OCI-LY7 (cell line): ENCODE measurements around the gene C20orf202. TPM values are rescaled to one million over a fixed set of nuclear protein-coding genes. Genes with fewer than 3 reads are reported as not detected.

Experiments used
- BruUV-seq: library from RNA; stranded (reverse); fragments of 400-500 nt; replicated peaks from 2 replicates; lab custom pipeline; 2021; lab: Mats Ljungman, UMichigan
- CTCF ChIA-PET: fragments of 300-600 bp; sonication (Branson Sonifier 250); formaldehyde crosslinking; loops from one replicate; lab custom pipeline; 2022; ENCODE audit warnings: antibody characterized with exemption; ENCODE audit not compliant: unreplicated experiment; lab: Charles Lee
- POLR2A ChIA-PET: fragments of 300-600 bp; sonication (Branson Sonifier 250); formaldehyde crosslinking; loops from one replicate; lab custom pipeline; 2022; ENCODE audit warnings: antibody characterized with exemption; lab: Charles Lee
- DNase-seq: peaks from one replicate; pipeline ENCODE4 v3.0.0-alpha.2; 2015; ENCODE audit warnings: low spot score
- H2AFZ ChIP-seq: fragments of 200-600 bp; sonication (generic), shearing (Covaris generic); 2 replicates; pipeline ENCODE4 v1.6.1; 2014; ENCODE audit warnings: mild to moderate bottlenecking, antibody characterized with exemption, low read length, moderate library complexity
- H3K27ac ChIP-seq: fragments of 200-600 bp; sonication (generic); 2 replicates; pipeline ENCODE4 v1.5.1; 2014; ENCODE audit warnings: mixed run types, low read depth, mild to moderate bottlenecking, moderate library complexity, low read length, inconsistent platforms; ENCODE audit not compliant: poor library complexity, severe bottlenecking
- H3K36me3 ChIP-seq: fragments of 200-600 bp; sonication (generic); 2 replicates; pipeline ENCODE4 v1.6.1; 2014; ENCODE audit warnings: mild to moderate bottlenecking, antibody characterized with exemption, low read length, moderate library complexity, mixed read lengths; ENCODE audit not compliant: insufficient read depth
- H3K4me1 ChIP-seq: fragments of 200-600 bp; sonication (generic); 2 replicates; pipeline ENCODE4 v1.5.1; 2014; ENCODE audit warnings: mild to moderate bottlenecking, low read length; ENCODE audit not compliant: insufficient read depth, poor library complexity, severe bottlenecking
- H3K4me2 ChIP-seq: fragments of 200-600 bp; sonication (generic); 2 replicates; pipeline ENCODE4 v1.6.1; 2014; ENCODE audit warnings: mild to moderate bottlenecking, low read length
- H3K4me3 ChIP-seq: fragments of 200-600 bp; sonication (generic); 2 replicates; pipeline ENCODE4 v1.5.1; 2014; ENCODE audit warnings: mild to moderate bottlenecking, low read depth, low read length; ENCODE audit not compliant: poor library complexity, severe bottlenecking
- H3K79me2 ChIP-seq: fragments of 200-600 bp; sonication (generic); 2 replicates; pipeline ENCODE4 v1.6.1; 2016; ENCODE audit warnings: low read depth, mild to moderate bottlenecking, low read length, moderate library complexity, mixed read lengths; ENCODE audit not compliant: insufficient read depth
- H3K9me2 ChIP-seq: fragments of 200-600 bp; sonication (generic); 2 replicates; pipeline ENCODE4 v1.6.1; 2016; ENCODE audit warnings: mild to moderate bottlenecking, low read length, mixed read lengths; ENCODE audit not compliant: insufficient read depth
- H3K9me3 ChIP-seq: fragments of 200-600 bp; sonication (generic); 2 replicates; pipeline ENCODE4 v1.6.1; 2014; ENCODE audit warnings: mild to moderate bottlenecking, mixed run types, low read length, mixed read lengths
- H4K20me1 ChIP-seq: fragments of 200-600 bp; sonication (generic); 2 replicates; pipeline ENCODE4 v1.6.1; 2014; ENCODE audit warnings: mild to moderate bottlenecking, antibody characterized with exemption, low read length, moderate library complexity, mixed read lengths; ENCODE audit not compliant: insufficient read depth
- CTCF ChIP-seq: fragments of 200-600 bp; sonication (generic); conservative IDR thresholded peaks from 2 replicates; pipeline ENCODE4 v1.5.1; 2014; ENCODE audit warnings: mild to moderate bottlenecking, antibody characterized with exemption, low read length, moderate library complexity, mixed read lengths
- EZH2phosphoT487 ChIP-seq: fragments of 200-600 bp; sonication (generic); IDR thresholded peaks from 2 replicates; pipeline ENCODE4 v1.6.1; 2018; ENCODE audit warnings: low read depth, borderline replicate concordance, mild to moderate bottlenecking, mixed run types, antibody characterized with exemption, low read length, moderate library complexity, mixed read lengths
- intact Hi-C: fragments of 100-400 bp; cut with micrococcal nuclease; formaldehyde crosslinking; loops from one replicate; pipeline ENCODE4 v1.10.0; 2022; ENCODE audit not compliant: unreplicated experiment
- total RNA-seq, 2 experiments: library from RNA; depleted of rRNA in 1 of 2; stranded (reverse); fragments of >200 nt in 1 of 2; shearing (Covaris generic) in 1 of 2; gene quantifications; 2 replicates each; pipeline ENCODE4 v1.2.3, GENCODE V29; 2014 to 2022

C20orf202 gene
- total RNA-seq, 2 experiments from 2014 or later, result not detected

GRCh38 chr20:1182106-1182505 lies 21.1 kb upstream of the C20orf202 start:
- Histone ChIP-seq H3K79me2 (no peaks in the 10 kb centered on the region), H3K4me1 (no peaks in the 10 kb centered on the region), H2AFZ (no peak overlapping the region), H3K9me2 (no peaks in the 10 kb centered on the region), H3K4me3 (no peak overlapping the region), H3K27ac (no peak overlapping the region), H3K9me3 (no peaks in the 10 kb centered on the region), H3K36me3 (no peaks in the 10 kb centered on the region), H4K20me1 (no peaks in the 10 kb centered on the region), H3K4me2 (no peak overlapping the region)
- ChIA-PET CTCF (no interaction called here), POLR2A (no interaction called here)
- TF ChIP-seq EZH2phosphoT487 (no peak), CTCF (no peak)
- BruUV-seq, result no TSS peak
- no peak for DNase-seq
- intact Hi-C loops, result no loop called here

- intact Hi-C loops, result no loop called here
- DNase-seq, result no peak
- Histone ChIP-seq H4K20me1 (no peaks in the 10 kb centered on the region), H3K4me2 (no peak overlapping the region), H2AFZ (no peak overlapping the region), H3K79me2 (no peaks in the 10 kb centered on the region), H3K9me2 (no peaks in the 10 kb centered on the region), H3K4me3 (no peak overlapping the region), H3K9me3 (no peaks in the 10 kb centered on the region), H3K27ac (no peak overlapping the region), H3K36me3 (no peaks in the 10 kb centered on the region), H3K4me1 (no peaks in the 10 kb centered on the region)
- ChIA-PET POLR2A (no interaction called here), CTCF (no interaction called here)
- TF ChIP-seq CTCF (no peak), EZH2phosphoT487 (no peak)
- BruUV-seq, result no TSS peak
Measured at GRCh38 chr20:1183153-1183552, 20.1 kb upstream of the C20orf202 start.

GRCh38 chr20:1184260-1184637 lies 19.0 kb upstream of the C20orf202 start:
- POLR2A ChIA-PET, result no interaction called here
- no peak overlapping the region for H3K4me3 ChIP-seq
- BruUV-seq, result no TSS peak
- no peaks in the 10 kb centered on the region for H3K4me1 ChIP-seq
- no peak overlapping the region for H3K4me2 ChIP-seq
- CTCF ChIA-PET, result interaction anchor here (0.6 kb wide), 1 partner anchor 320 kb away, joined by 3 read pairs; no protein-coding TSS in a partner anchor
- no peak overlapping the region for H2AFZ ChIP-seq
- no peaks in the 10 kb centered on the region for H3K9me3 ChIP-seq
- no peak for DNase-seq
- no peak for TF ChIP-seq CTCF
- TF ChIP-seq EZH2phosphoT487, result no peak
- no peaks in the 10 kb centered on the region for H4K20me1 ChIP-seq
- no peaks in the 10 kb centered on the region for H3K79me2 ChIP-seq
- intact Hi-C loops, result no loop called here
- no peaks in the 10 kb centered on the region for H3K9me2 ChIP-seq
- H3K27ac ChIP-seq, result no peak overlapping the region
- no peaks in the 10 kb centered on the region for H3K36me3 ChIP-seq
